ENCODE data around the gene LCTL.

- TF ChIP-seq MXI1 (IDR thresholded peaks at IDR 0.05; ENCODE audit: low read depth, low read length) (no peak), CTCF (IDR thresholded peaks at IDR 0.05) (no peak), EZH2phosphoT487 (IDR thresholded peaks at IDR 0.05; ENCODE audit: borderline replicate concordance, low read depth) (no peak), GABPA (IDR thresholded peaks at IDR 0.05; ENCODE audit: low read depth) (no peak), TAF1 (IDR thresholded peaks at IDR 0.05; ENCODE audit: borderline replicate concordance, low read depth, low read length) (no peak), RCOR1 (IDR thresholded peaks at IDR 0.05; ENCODE audit: low read length) (no peak), RXRA (IDR thresholded peaks at IDR 0.05; ENCODE audit: borderline replicate concordance, low read depth) (no peak), POLR2AphosphoS5 (IDR thresholded peaks at IDR 0.05; ENCODE audit: low read depth, low read length) (no peak), MEF2A (IDR thresholded peaks at IDR 0.05; ENCODE audit: borderline replicate concordance, low read depth) (no peak), EP300 (IDR thresholded peaks at IDR 0.05; ENCODE audit: borderline replicate concordance in 1 of 2, low read depth in 1 of 2, low read length in 1 of 2) (no peak), USF2 (IDR thresholded peaks at IDR 0.05; ENCODE audit: borderline replicate concordance, low read depth, low read length) (no peak), RAD21 (IDR thresholded peaks at IDR 0.05; ENCODE audit: low read length) (no peak), TEAD4 (IDR thresholded peaks at IDR 0.05; ENCODE audit: borderline replicate concordance, insufficient read depth) (no peak)
Measured at GRCh38 chr15:66535056-66535455, 30.7 kb downstream of the LCTL start.
